BJ (cell line): Measurements from ENCODE around the gene KIRREL1. TPM values are rescaled to one million over a fixed set of nuclear protein-coding genes. Genes with fewer than 3 reads are reported as not detected.

Source experiments
- CTCF ChIA-PET: fragments of 350-600 bp; formaldehyde crosslinking; extraction: SDS; loops from one replicate; lab custom pipeline; 2021; ENCODE audit warnings: antibody characterized with exemption, inconsistent platforms; lab: Yijun Ruan, JAX
- POLR2A ChIA-PET: fragments of 300-600 bp; sonication (Branson Sonifier 250); formaldehyde crosslinking; extraction: SDS; loops from one replicate; lab custom pipeline; 2021; ENCODE audit warnings: antibody characterized with exemption; lab: Charles Lee
- DNase-seq: peaks from one replicate; pipeline ENCODE4 v3.0.0-alpha.2; 2011; ENCODE audit warnings: low read depth
- H3K27me3 ChIP-seq: 2 replicates; pipeline ENCODE4 v1.6.0; 2011; ENCODE audit warnings: low read length; ENCODE audit not compliant: control insufficient read depth, insufficient read depth
- H3K36me3 ChIP-seq: 2 replicates; pipeline ENCODE4 v1.5.1; 2011; ENCODE audit warnings: low read length; ENCODE audit not compliant: control insufficient read depth, insufficient read depth
- H3K4me3 ChIP-seq: 2 replicates; pipeline ENCODE4 v1.5.1; 2011; ENCODE audit warnings: low read depth, mild to moderate bottlenecking, control low read depth, low read length
- polyA plus RNA-seq: library from polyadenylated mRNA; depleted of rRNA; stranded (reverse); fragments of >200 nt; gene quantifications from 2 replicates; pipeline ENCODE4 v1.2.3, GENCODE V29; 2011
- TF ChIP-seq, protein P1 (sequence below): IDR thresholded peaks from 2 replicates; pipeline ENCODE4 v1.5.1; 2011; ENCODE audit warnings: low read depth, mild to moderate bottlenecking, control low read depth, inconsistent platforms, low read length, moderate library complexity; ENCODE audit not compliant: insufficient read depth

Gene KIRREL1
- polyA plus RNA-seq, 1 experiment: 65.1 TPM

DNA sequence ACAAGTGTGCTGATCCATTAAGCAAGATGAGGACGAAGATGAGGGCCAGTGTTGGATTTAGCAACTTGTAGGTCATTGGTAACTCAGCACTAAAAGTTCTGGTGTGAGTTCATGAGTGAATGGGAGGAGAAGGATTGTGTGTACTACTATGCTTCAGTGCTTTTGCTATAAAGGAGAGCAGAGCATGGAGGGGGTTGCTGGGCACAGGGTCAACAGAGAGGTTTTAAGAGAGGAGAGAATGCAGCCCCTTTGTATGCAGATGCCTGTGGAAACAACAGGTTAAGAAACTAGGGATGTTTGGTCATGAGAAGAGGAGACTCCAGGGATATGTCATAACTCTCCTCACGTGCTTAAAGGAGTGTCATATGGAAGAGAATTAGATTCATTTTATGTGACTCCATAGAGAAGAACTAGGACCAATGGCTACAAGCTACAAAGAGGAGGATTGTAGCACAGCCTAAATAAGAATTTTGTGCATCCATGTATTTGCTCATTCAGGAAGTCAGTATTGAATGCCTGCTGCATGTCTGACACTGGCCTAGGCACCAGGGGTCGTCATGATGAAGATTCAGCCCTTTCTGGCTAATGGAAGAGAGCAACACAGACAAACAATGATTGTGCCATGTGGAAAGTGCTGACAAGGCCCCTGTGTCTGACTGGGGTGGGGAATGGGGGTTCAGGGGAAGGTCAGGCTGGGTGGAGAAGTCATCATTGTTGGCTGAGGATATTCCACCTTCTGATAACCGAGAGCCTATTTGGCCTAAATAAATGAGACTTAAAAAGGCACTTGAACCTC is 53.5 kb downstream of the KIRREL1 start:
- DNase-seq: no peak
- peaks cover 5% of the 10 kb centered on the region for H3K36me3 ChIP-seq
- ChIA-PET CTCF (interaction anchor here (0.8 to 21.6 kb wide), 4 partner anchors 12 to 56 kb away, joined by 3 to 272 read pairs (median 18); partner anchors contain the start of gene KIRREL1), POLR2A (no interaction called here)
- no peaks in the 10 kb centered on the region for H3K27me3 ChIP-seq
- TF ChIP-seq, protein P1, sequence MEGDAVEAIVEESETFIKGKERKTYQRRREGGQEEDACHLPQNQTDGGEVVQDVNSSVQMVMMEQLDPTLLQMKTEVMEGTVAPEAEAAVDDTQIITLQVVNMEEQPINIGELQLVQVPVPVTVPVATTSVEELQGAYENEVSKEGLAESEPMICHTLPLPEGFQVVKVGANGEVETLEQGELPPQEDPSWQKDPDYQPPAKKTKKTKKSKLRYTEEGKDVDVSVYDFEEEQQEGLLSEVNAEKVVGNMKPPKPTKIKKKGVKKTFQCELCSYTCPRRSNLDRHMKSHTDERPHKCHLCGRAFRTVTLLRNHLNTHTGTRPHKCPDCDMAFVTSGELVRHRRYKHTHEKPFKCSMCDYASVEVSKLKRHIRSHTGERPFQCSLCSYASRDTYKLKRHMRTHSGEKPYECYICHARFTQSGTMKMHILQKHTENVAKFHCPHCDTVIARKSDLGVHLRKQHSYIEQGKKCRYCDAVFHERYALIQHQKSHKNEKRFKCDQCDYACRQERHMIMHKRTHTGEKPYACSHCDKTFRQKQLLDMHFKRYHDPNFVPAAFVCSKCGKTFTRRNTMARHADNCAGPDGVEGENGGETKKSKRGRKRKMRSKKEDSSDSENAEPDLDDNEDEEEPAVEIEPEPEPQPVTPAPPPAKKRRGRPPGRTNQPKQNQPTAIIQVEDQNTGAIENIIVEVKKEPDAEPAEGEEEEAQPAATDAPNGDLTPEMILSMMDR: no peak
- no peak overlapping the region for H3K4me3 ChIP-seq

DNA sequence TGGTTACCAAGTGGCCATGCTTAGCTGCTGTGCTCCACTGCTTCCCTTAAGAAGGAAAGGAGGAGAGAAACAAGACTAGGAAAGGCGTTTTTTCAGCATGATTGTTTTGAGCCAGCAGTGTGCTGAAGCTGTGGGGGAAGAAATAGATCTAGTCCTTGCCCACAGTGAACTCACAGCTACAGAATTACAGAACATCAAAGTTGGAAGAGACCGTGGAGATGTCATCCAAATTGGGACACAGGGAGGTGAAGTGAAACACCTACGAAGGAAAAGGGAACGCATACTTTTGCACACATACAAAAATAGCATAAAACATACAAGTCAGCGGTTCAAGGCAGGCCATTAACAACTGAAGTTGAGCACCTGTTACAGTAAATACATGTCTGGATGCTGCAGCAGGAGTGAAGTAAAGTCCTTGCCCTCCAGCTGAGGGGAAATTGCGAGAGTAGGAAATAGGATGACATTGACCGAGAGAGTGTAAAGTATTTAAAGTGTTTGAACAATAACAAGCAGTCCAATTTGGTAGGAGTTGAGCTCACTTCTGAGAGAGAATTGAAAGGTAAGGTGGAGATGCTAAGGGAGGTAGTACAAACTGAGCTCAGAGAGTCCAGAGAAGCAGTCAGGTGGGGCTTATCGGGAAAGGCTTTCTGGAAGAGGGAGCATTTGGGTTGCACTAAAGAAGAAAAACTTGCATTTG is 55.1 kb downstream of the KIRREL1 start:
- ChIA-PET POLR2A (no interaction called here), CTCF (interaction anchor here (0.7 to 5.4 kb wide), 3 partner anchors 13 to 67 kb away, joined by 3 to 32 read pairs (median 8); no protein-coding TSS in a partner anchor)
- Histone ChIP-seq H3K27me3 (no peaks in the 10 kb centered on the region), H3K4me3 (no peak overlapping the region), H3K36me3 (peaks cover 4% of the 10 kb centered on the region)
- TF ChIP-seq, protein P1: no peak
- DNase-seq: no peak

DNA sequence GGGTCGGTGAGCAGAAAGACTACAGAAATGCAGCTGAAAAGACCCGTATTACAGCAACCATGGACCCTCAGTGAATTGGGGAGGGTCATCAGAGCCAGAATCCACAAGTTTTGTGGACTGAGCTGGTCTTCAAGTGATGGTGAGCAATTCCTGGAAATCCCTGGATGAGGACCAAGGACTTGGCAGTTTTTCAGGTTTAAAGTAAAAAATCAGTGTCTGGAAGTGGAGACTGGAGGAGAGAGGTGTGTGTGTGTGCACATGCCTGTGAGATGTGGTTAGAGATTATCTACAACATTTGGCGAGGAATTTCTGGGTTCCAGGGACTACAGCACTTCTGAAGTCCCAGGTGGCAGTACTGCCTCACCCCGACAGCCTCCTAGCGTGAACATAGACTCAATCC is 56.4 kb downstream of the KIRREL1 start:
- TF ChIP-seq, protein P1: no peak
- Histone ChIP-seq H3K36me3 (peaks cover 7% of the 10 kb centered on the region), H3K27me3 (no peaks in the 10 kb centered on the region), H3K4me3 (no peak overlapping the region)
- ChIA-PET POLR2A (no interaction called here), CTCF (interaction anchor here (1.5 to 5.4 kb wide), 2 partner anchors 15 to 58 kb away, joined by 8 to 32 read pairs; no protein-coding TSS in a partner anchor)
- no peak for DNase-seq

DNA sequence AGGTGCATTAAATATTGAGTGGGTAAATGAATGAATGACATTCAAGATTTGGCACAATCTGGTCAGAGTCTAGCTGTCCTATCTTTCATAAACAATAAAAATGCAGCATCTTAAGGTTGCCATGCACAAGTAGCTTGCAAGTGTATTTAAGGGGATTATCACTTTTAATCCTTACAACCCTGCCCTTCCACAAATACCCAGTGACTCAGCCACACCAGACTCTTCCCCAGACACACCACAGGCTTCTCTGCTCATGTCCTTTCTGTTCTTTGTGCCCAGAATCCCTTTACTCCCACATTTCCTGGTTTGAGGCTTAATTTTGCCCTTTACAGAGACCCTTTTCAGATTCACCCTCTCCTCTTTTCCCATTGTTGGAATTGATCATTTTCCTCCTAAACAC is 59.8 kb downstream of the KIRREL1 start:
- ChIA-PET CTCF (interaction anchor here (0.6 to 2.0 kb wide), 9 partner anchors 12 to 416 kb away, joined by 3 to 6 read pairs (median 3); no protein-coding TSS in a partner anchor), POLR2A (no interaction called here)
- no peak for DNase-seq

More for the DNA sequence above, 59.8 kb downstream of the KIRREL1 start:
- H3K4me3 ChIP-seq: no peak overlapping the region
- TF ChIP-seq, protein P1: no peak
- no peaks in the 10 kb centered on the region for H3K27me3 ChIP-seq
- H3K36me3 ChIP-seq: peaks cover 17% of the 10 kb centered on the region
